ENCODE data around the gene NEXN.

DNA sequence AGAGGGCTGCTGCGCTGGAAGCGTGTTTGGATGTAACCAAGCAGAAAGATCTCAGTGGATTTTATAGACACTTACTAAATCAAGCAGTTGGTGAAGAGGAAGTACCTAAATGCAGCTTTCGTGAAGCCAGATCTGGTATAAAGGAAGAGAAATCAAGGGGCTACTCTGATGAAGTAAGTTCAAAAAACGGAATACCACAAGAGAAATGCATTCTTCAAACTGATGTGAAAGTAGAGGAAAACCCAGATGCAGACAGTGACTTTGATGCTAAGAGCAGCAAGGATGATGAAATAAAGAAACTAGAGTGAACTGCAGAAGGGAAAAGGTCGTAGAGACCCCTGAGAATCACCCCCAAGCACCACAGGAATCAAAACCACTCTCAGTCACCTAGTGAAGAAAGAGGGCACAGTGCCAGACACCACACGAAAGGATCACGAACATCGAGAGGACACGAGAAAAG is 40.8 kb upstream of the NEXN start:
- TF ChIP-seq POLR2A (IDR thresholded peaks at IDR 0.05; ENCODE audit: extremely low read depth, insufficient read length) (no peak), MYC (IDR thresholded peaks at IDR 0.05; ENCODE audit: low read depth, low read length) (no peak)
- TF ChIP-seq, protein P1, sequence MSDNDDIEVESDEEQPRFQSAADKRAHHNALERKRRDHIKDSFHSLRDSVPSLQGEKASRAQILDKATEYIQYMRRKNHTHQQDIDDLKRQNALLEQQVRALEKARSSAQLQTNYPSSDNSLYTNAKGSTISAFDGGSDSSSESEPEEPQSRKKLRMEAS (IDR thresholded peaks at IDR 0.05; ENCODE audit: low read depth, low read length), result no peak
